Measurements from ENCODE around the gene LRP10.

DNA sequence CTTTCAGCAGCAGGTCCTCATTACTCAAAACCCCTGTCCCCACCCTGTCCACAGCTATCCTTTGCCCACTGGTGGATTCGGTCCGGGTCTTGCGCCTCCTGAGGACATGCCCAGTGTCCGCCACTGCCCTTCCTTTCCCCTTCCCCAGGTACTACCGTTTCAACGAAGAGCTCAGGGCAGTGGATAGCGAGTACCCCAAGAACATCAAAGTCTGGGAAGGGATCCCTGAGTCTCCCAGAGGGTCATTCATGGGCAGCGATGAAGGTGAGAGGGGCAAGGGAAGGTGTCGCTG is 26.5 kb upstream of the LRP10 start:
- TF ChIP-seq POLR2AphosphoS5 (IDR thresholded peaks at IDR 0.05; ENCODE audit: low read depth, low read length), result no peak
- TF ChIP-seq, protein P1, sequence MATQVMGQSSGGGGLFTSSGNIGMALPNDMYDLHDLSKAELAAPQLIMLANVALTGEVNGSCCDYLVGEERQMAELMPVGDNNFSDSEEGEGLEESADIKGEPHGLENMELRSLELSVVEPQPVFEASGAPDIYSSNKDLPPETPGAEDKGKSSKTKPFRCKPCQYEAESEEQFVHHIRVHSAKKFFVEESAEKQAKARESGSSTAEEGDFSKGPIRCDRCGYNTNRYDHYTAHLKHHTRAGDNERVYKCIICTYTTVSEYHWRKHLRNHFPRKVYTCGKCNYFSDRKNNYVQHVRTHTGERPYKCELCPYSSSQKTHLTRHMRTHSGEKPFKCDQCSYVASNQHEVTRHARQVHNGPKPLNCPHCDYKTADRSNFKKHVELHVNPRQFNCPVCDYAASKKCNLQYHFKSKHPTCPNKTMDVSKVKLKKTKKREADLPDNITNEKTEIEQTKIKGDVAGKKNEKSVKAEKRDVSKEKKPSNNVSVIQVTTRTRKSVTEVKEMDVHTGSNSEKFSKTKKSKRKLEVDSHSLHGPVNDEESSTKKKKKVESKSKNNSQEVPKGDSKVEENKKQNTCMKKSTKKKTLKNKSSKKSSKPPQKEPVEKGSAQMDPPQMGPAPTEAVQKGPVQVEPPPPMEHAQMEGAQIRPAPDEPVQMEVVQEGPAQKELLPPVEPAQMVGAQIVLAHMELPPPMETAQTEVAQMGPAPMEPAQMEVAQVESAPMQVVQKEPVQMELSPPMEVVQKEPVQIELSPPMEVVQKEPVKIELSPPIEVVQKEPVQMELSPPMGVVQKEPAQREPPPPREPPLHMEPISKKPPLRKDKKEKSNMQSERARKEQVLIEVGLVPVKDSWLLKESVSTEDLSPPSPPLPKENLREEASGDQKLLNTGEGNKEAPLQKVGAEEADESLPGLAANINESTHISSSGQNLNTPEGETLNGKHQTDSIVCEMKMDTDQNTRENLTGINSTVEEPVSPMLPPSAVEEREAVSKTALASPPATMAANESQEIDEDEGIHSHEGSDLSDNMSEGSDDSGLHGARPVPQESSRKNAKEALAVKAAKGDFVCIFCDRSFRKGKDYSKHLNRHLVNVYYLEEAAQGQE (IDR thresholded peaks at IDR 0.05; ENCODE audit: insufficient read depth in 1 of 2, low read depth in 2 of 2, low read length in 2 of 2), result no peak

Measured in PFSK-1 (cell line).